GF-D8 (cell line): ENCODE data around the gene ZNF716.
"Not testable (repeated sequence)": the region's sequence is repeated elsewhere in the genome, so short reads cannot be mapped to it uniquely, and the experiment has no call there.

ENCODE experiments used
- DNase-seq: peaks from one replicate; lab custom pipeline; 2025; lab: John Stamatoyannopoulos, UW

ZNF716 gene

GRCh38 chr7:57449904-57450303 is at the start of gene ZNF716:
Gene ZNF716 (plus strand): TSS chr7:57450177. CDS start chr7:57450289, 112 bp downstream.
- no peak for DNase-seq

DNA sequence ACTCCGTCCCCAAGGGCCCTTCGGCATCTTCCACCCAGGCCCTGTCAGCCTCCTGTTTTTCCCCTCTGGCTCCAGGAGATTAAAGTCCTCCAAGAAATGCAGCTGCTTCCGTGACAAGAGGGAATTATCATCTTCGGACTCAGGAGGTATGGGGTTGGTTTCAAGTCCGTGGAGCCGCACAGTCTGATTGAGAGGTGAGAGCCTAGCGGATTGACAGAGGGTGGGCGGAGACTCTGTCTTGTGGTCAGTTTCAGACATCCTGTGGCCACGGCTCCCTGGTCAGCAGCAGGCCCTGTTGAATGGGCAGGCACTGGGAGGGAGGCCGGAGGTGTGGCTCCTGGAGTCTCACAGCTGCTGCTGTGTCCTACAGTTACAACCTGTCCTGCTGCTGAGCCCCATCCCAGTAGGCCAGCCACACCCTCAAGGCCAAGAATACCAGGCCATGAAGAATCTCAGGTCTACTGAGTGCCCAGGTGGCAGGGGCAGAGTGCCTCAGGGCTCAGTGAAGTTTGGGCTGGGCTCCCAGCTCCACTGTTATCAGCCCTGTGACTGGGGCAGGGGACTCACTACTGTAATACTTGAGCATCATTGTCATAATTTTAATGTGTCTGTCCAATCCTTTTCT is 49.3 kb upstream of the ZNF716 start:
- DNase-seq, result no peak

DNA sequence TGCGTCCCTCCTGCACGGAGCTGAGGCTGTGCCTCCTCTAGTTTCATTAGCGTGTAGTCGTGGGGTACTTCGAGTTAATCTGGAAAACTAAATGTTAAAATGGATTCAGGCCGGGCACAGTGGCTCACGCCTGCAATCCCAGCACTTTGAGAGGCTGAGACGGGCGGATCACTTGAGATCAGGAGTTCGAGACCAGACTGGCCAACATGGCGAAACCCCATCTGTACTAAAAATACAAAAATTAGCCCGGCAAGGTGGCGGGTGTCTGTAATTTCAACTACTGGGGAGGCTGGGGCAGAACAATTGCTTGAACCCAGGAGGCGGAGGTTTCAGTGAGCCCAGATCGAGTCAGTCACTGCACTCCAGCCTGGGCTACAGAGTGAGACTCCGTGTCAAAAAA is 46.9 kb upstream of the ZNF716 start:
- not testable (repeated sequence) for DNase-seq

- no peak for DNase-seq
Measured at GRCh38 chr7:57403601-57404342, 46.2 kb upstream of the ZNF716 start.

- no peak for DNase-seq
Measured at GRCh38 chr7:57404343-57404966, 45.5 kb upstream of the ZNF716 start.

DNA sequence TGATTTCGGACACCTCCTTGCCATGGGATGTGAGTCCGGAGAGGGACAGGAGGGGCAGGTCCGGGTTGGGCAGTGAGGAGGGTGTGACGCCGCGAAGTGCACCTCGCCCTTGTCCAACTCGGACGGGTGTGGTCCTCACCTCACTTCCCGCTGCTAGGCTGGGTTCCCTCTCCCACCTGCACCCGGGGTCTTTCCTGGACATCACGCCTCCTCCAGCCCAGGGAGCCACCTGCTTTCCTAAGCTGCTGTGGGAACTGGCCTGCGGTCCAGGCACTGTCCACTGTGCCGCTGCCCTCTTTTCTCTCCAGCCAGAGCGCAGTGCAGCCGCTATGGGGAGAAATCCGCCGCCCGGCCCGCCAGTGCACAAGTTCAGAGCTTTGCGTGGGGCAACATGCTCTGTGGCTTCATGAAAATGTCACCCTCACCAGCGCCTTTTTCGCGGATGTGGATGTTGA is 45.0 kb upstream of the ZNF716 start:
- DNase-seq, result no peak

DNA sequence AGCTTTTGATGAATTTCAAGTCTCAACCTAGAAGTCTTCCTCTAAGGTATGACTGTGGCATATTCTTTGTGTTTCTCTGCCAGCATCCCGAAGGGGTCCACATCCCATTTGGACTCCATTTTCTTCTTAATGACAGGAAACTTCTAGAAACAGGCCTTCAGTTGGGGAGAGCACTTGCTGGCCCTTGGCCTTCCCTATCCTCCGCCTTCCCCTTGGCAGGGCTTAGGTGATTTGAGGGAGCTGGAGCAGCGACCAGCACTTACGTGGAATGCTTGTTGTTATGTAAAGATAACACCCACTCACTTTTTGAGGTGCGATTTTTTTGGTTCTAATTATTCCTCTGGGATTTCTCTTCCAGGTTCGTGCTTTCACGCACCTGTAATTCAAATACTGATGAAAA is 42.9 kb upstream of the ZNF716 start:
- no peak for DNase-seq

DNA sequence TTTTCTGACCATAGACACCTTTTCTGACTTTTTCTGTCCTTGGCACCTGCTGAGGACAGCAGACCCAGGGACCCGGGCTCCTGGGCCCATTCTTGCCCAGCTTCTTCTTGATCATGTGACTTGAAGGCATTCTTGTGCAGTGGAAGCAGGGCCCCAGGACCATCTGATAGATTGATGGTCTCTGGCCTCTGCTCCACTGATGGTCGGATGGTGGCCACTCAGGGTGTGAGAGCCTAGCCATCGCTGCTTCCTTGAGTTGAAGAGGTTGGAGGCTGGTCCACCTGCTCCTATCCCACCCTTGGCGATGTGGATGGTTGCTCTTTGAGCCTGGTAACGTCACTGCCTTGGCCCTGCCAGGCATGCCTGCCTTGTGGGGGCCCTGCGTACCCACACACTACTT is 37.8 kb upstream of the ZNF716 start:
- no peak for DNase-seq

DNA sequence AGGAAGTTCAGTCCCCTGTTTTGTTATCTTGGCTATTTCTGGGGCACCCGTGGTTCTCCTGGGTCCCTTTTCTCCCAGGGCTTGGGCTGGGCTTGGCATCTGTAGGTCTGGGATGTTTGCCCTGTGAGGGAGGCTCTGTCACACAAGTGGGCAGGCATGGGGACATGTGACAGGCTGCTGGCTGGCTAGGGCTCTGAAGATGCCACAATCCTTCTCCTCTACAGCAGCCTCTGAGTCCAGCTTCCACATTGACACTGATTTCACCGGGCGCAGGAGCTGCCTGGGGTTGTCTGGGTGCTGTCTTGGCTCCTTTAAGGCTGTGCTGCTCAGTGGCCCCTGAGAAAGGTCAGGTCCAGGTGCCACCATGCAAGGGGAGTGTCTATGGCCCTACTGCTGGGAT is 37.4 kb upstream of the ZNF716 start:
- no peak for DNase-seq

DNA sequence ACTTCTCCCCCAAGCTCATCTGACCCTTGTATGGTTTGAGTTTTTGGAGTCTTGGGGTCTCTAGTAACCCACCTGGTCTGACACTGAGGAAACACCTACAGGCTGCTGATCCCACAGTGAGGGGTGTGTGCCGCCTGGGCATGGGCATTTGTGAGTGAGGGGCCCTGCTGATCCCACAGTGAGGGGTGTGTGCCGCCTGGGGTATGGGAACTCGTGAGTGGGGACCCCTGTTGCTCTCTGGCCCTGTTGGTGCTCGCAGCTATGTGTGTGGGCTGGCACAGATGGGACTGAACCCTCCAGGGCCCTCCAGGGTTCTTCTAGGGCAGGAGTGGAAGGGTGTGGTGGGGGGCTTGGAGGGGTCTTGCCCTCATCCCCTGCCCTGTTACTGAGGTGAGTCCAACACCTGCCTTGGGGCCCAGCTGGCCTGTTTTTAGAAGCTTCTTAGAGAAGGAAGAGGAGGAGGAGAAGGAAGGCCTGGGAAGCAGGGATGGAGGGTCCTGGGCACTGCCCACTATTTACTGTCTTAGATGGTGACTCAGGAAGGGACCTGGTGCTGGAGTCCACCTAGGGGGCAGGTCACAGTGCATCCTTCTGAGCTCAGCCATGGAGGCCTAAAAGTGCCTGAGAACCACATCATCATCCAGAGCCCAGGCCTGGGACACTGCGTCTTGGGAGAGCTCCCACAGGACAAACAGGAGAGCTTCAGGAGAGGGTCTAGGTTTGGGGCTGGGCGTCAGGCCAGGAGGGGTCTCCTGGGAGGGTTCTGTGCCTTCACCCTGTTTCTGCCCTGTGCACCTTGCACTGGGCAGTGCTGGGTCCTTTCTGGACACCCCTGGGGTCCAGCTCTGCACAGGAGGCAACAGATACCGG is 36.2 kb upstream of the ZNF716 start:
- DNase-seq, result no peak

DNA sequence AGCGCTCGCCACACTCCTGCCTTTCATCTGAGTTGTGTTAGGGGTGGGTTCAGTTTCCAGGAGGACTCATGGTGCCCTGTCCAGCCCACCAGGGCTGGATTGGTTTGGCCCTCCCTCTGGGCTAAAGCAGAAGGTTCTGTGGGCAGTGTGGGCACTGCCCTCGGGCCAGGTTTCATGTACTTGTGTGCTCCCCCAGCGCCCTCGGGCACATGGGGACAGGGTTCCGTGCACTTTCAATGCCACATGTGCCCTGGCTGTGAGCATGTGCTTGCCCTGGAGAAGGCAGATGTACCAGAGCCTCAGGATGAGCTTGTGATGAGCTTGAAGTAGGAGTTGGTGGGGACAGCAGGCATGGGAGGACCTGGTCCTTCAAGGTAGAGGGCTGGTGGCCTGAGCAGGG is 35.6 kb upstream of the ZNF716 start:
- no peak for DNase-seq

DNA sequence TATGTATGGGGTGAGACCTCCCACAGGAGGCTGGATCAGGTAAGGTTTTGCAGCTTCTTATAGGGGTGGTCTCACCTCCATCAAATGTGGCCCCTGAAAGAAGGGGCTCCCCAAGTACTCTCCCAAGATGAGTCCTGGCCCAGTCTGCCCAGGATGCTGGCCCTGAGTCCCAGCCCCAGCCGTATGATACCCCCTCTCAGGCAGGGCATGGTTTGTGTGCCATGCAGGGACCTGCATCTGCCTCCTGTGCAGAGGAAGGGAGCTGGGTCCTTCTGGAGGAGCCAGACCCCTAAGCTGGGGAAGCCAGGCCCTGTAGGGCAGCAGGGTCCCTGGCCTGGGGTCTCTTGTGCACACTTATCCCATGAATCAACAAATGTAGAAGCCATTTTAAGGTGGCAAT is 35.1 kb upstream of the ZNF716 start:
- DNase-seq, result no peak

DNA sequence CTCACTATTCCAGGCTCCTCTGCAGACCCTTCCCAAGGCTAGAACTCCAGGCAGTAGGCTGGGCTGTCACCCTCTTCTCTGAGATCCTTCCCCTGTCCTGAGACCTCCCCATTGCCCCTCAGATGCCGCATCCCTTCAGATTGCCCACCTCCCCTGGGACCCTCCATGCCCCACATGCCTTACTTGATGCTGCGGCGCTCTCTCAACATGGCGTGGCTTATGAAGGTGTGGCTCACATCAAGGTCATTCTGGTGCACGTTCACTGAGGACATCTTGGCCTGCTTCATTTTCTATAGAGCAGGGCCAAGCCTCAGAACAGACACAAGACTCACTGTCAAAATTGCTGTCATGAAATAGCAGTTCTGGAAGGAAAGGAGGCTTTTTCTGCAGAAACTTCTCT is 34.7 kb upstream of the ZNF716 start:
- DNase-seq, result no peak

GRCh38 chr7:57415730-57416129 is 34.2 kb upstream of the ZNF716 start:
- no peak for DNase-seq

GRCh38 chr7:57416601-57417358 is 33.2 kb upstream of the ZNF716 start:
- no peak for DNase-seq

DNA sequence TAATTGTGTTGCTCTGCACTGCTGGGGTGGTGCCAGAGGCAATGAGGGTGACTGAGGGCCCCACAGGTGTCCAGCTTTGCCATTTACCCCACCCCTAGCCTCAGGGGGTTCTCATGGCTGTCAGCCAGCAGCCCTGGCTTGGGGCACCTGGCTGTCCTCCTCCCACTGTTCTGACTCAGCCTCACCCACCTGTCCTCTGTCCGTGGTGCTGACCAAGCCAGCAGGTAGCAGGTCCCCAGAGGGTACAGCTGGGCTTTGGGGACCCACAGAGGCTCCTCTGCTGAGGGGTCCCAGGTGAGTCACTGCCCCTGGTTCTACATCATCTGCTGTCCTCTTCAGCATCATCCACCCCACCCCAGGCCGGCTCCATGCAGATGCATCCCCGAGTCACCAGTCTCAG is 32.2 kb upstream of the ZNF716 start:
- DNase-seq, result no peak

GRCh38 chr7:57423768-57424167 is 26.2 kb upstream of the ZNF716 start:
- DNase-seq, result no peak

GRCh38 chr7:57424515-57425238 is 25.3 kb upstream of the ZNF716 start:
- DNase-seq, result no peak

GRCh38 chr7:57425239-57425944 is 24.6 kb upstream of the ZNF716 start:
- no peak for DNase-seq

GRCh38 chr7:57425969-57426628 is 23.9 kb upstream of the ZNF716 start:
- DNase-seq, result no peak
